CD4-positive, alpha-beta T cell treated with Interleukin-4 for 4 hours (primary cell): ENCODE results near the gene CHST11.
"Not testable (repeated sequence)": the region's sequence is repeated elsewhere in the genome, so short reads cannot be mapped to it uniquely, and the experiment has no call there.

Experiments
- DNase-seq: peaks from one replicate; pipeline ENCODE4 v3.0.0-alpha.2; 2020

CHST11 gene

GRCh38 chr12:104506676-104507401 lies 50.1 kb downstream of the CHST11 start:
- no peak for DNase-seq

GRCh38 chr12:104507672-104508071 lies 50.9 kb downstream of the CHST11 start:
- DNase-seq, result no peak

GRCh38 chr12:104508752-104509446 lies 52.2 kb downstream of the CHST11 start:
- DNase-seq, result no peak

- DNase-seq, result no peak
Measured at GRCh38 chr12:104510145-104510872, 53.6 kb downstream of the CHST11 start.

- no peak for DNase-seq
Measured at GRCh38 chr12:104510873-104511440, 54.2 kb downstream of the CHST11 start.

DNA sequence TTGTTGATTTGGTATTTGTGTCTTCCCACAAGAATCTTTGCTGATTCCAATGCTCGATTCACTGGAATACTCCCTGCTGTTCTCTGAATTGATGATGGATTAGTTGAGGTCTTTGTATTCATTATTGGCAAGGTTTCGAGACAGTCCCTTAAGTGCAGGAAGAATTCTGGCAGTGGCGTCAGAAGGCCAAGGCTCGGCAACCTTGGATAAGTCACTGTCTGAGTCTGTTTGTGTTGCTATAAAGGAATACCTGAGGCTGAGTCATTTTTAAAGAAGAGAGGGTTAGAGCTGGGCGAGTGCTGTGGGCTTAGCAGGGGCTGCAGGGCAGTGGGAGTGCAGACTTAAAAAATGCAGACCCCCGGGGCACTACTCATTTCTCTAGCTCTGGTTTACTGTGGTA lies 56.9 kb downstream of the CHST11 start:
- no peak for DNase-seq

DNA sequence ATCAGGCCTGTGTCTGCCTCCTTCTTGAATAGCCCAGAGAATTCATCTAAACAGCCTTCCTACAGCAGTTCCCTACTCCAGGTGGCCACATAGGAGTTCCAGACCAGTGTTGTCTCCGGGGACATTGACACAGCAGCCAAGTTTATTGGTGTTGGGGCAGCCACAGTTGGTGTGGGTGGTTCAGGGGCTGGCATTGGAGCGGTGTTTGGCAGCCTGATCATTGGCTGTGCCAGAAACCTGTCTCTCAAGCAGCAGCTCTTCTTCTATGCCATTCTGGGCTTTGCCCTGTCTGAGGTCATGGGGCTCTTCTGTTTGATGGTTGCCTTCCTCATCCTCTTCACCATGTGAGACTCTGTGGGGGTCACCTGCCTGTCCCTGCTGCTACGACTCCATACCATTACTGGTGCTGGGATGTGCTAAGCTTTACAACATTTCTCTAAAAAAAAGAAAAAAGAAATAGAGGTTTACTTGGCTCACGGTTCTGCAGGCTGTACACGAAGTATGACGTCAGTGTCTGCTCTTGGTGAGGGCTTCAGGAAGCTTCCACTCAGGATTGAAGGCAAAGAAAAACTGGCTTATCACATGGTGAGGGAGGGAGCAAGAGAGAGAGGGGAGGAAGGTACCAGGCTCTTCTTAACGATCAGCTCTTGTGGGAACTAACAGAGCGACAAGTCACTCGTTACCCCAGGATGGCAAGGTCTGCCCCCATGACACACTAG lies 57.5 kb downstream of the CHST11 start:
- DNase-seq, result no peak

DNA sequence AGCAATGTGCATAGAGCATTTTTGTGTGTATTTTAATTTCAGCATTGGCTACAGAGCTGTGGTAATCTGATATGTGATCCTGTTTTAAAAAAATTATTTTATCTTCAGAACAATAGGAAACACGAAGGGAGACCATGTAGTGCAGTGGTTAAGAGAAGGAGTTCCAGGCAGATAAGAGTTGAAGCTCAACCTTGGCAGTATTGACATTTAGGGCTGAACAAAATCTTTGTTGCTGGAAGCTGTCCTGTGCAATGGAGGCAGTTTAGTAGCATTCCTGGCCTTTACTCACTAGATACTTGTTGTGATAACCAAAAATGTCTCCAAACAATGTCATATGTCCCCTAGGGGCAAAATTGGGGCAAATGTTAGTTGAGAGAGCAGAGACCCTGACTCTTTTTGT lies 59.2 kb downstream of the CHST11 start:
- DNase-seq, result no peak

GRCh38 chr12:104516821-104517220 lies 60.1 kb downstream of the CHST11 start:
- DNase-seq, result no peak

GRCh38 chr12:104517880-104518279 lies 61.1 kb downstream of the CHST11 start:
- DNase-seq, result no peak

- DNase-seq, result peak; percentile 39
Measured at GRCh38 chr12:104519190-104520019, 62.7 kb downstream of the CHST11 start.

- DNase-seq, result no peak
Measured at GRCh38 chr12:104520242-104520900, 63.6 kb downstream of the CHST11 start.

GRCh38 chr12:104521731-104522130 lies 65.0 kb downstream of the CHST11 start:
- no peak for DNase-seq

DNA sequence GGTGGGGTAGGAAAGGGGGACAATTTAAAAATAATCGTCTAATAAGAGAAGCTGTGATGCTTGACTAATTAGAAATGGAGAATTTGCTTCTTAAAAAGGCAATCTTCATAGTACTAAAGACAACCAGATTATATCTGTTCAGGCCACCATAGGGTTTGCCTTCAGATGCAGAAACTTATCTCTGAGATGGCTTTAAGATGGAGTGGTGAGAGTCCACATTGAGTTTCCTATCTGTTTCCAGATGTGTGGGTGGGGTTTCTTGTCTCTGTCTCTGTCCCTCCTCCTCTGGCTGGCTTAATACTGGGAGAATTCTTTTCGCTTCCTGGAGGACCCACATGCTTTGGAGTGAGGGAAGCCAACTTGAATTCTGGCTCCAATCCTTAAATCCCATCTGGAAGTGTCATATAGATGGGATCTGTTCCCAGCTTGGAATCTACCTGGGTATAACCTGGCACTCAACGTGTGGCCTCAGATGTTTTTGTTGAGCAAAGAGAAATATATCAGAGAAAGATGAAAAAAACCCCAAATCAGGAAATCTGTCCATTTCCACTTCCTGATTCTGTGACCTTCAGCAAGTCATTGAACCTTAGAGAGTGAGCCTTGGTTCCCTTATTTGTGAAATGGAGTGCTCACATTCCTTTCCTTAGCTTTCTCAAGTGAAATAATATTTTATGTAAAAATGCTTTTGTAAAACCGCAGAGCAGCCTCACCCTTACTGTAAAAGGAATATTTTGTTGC lies 66.4 kb downstream of the CHST11 start:
- no peak for DNase-seq

DNA sequence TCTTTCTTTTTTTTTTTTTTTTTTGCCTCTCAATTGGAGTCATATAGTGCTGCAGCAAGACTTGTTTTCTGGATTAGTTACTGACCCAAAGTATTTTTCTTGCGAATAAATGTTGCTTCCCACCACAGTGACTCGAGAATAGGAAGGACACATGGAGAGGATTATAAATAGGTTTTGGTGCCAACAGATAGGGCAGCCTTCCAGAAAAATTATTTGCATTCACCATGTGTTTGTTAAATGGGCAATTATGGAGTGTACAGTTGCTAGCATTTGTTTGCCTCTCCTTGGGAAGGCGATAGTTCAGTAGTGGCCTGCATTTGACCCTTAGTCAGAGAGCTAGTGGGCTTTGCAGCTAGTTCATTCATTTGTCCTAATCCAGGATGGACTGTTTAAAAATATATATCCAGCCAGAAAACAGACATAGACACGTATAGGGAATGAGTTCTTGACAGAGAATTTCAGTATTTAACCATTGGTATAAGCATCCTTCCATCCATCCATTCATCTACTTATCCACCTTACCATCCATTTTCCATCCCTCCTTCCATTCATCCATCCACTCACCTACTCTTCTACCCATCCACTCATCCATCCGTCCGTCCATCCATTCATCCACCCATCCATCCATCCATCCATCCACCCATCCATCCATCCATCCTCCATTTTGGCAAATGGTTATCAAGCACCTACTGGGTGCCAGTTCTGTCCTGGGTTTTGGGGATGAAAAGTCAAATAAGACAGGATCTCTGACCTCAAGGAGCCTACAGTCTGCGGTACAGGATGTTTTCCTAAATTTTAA lies 67.5 kb downstream of the CHST11 start:
- no peak for DNase-seq

- no peak for DNase-seq
Measured at GRCh38 chr12:104526320-104526719, 69.6 kb downstream of the CHST11 start.

GRCh38 chr12:104526751-104527150 lies 70.0 kb downstream of the CHST11 start:
- DNase-seq, result no peak

DNA sequence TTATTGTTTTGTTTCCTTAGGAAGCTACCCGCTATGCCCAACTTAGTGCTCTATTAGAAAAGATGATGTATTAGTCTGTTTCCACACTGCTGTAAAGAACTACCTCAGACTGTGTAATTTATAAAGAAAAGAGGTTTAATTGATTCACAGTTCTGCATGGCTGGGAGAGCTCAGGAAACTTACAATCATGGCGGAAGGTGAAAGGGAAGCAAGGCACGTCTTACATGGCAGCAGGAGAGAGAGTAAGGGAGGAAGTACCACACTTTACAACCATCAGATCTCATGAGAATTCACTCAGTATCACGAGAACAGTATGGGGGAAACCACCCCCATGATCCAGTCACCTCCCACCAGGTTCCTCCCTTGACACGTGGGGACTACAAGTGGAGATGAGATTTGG lies 70.9 kb downstream of the CHST11 start:
- DNase-seq, result not testable (repeated sequence)

- no peak for DNase-seq
Measured at GRCh38 chr12:104529130-104529874, 72.6 kb downstream of the CHST11 start.
